ENCODE results near the gene RBM22.
A peak's percentile ranks its signal among the peaks of the same experiment; 100 is the strongest.

The RBM22 gene

DNA sequence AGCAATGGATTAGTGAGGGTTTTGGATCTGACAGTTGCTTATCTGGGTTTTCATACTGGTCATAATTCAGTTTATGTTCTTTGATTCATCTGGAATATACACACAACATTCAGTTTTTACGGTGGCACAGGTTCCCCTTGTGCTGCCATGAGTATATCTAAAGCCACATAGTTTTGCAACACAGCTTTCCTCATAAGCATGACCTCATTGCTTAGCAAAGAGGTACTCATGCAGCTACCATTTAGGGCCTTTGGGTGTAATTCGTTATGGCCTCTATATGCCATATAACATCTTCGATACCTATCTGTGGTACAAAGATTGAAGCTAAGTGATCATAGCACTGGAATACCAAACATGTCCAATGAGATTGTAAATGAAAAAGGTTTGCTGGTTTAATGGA is 2.9 kb upstream of the RBM22 start:
- TF ChIP-seq CTCF (IDR thresholded peaks at IDR 0.05; ENCODE audit: insufficient read depth, low read length, missing control alignments) = no peak
- ChIA-PET POLR2A (no interaction called here), CTCF (interaction anchor here (0.7 to 2.9 kb wide), 3 partner anchors 12 to 144 kb away, joined by 3 to 7 read pairs (median 3); no protein-coding TSS in a partner anchor)
- H3K4me3 ChIP-seq (ENCODE audit: low read depth, low read length) = no peak overlapping the region
- DNase-seq (ENCODE audit: low read depth, low spot score) = no peak

GRCh38 chr5:150700246-150700593 is 642 bp downstream of the RBM22 start:
- peak overlapping the region; percentile 96 for H3K4me3 ChIP-seq (ENCODE audit: low read depth, low read length)
- no peak for DNase-seq (ENCODE audit: low read depth, low spot score)
- ChIA-PET POLR2A (interaction anchor here (0.9 to 1.9 kb wide), 7 partner anchors 12 to 250 kb away, joined by 3 to 9 read pairs (median 4); partner anchors contain the start of genes DCTN4, SMIM3 and SYNPO), CTCF (interaction anchor here (0.9 to 5.9 kb wide), 34 partner anchors 8 to 241 kb away, joined by 3 to 93 read pairs (median 5); partner anchors contain the start of genes DCTN4 and MYOZ3)
- no peak for TF ChIP-seq CTCF (IDR thresholded peaks at IDR 0.05; ENCODE audit: insufficient read depth, low read length, missing control alignments)

DNA sequence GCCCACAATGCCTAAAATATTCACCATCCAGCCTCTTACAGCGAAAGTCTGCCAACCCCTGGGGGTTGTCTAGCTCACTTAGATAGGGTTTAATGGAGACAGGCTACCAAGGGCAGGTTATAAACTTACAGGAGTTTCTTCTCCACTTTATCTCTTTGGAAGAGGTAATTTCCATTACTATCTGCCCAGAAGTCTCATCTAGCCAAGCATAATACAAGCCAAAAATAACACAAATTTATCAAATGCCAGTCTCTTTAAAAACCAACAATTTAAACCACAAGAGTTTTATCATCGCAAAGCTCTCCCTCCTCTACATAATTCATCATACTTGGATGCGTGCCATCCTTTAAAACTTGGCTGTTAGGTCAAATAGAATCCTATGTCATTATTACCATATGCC is 6.2 kb downstream of the RBM22 start:
- POLR2A ChIA-PET = interaction anchor here (1.1 kb wide), 1 partner anchor 21 kb away, joined by 4 read pairs; no protein-coding TSS in a partner anchor
- H3K4me3 ChIP-seq (ENCODE audit: low read depth, low read length) = no peak overlapping the region
- no peak for DNase-seq (ENCODE audit: low read depth, low spot score)
- CTCF ChIA-PET = interaction anchor here (1.2 to 2.1 kb wide), 3 partner anchors 97 to 235 kb away, joined by 3 to 7 read pairs (median 3); no protein-coding TSS in a partner anchor
- no peak for TF ChIP-seq CTCF (IDR thresholded peaks at IDR 0.05; ENCODE audit: insufficient read depth, low read length, missing control alignments)

DNA sequence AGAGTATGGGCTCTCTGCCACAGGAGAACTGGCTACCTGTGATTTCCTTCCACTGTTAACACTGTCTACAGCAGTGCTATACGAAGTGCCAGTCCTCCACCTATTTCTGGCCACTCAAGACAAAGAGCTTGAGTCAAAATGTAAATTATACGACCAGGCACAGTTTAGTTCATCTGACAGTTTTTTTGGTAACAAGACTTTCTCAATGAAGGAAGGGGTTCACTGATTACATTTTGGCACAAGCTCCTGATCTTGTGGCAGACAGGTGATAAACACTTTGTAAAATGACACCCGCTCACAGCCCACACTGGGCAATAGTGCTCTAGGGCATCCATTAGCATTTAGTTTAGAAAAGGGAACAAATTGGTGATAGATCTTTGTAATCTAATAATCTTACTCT is 8.6 kb downstream of the RBM22 start:
- ChIA-PET POLR2A (no interaction called here), CTCF (interaction anchor here (0.9 to 2.5 kb wide), 2 partner anchors 8 to 11 kb away, joined by 3 to 11 read pairs; partner anchors contain the start of gene RBM22)
- no peak for DNase-seq (ENCODE audit: low read depth, low spot score)

GRCh38 chr5:150690760-150691159 is 10.1 kb downstream of the RBM22 start:
- POLR2A ChIA-PET = no interaction called here
- DNase-seq (ENCODE audit: low read depth, low spot score) = no peak
- no peak for TF ChIP-seq CTCF (IDR thresholded peaks at IDR 0.05; ENCODE audit: insufficient read depth, low read length, missing control alignments)
- CTCF ChIA-PET = interaction anchor here (1.1 to 2.5 kb wide), 3 partner anchors 10 to 14 kb away, joined by 3 to 13 read pairs (median 11); partner anchors contain the start of gene RBM22
- H3K4me3 ChIP-seq (ENCODE audit: low read depth, low read length) = no peak overlapping the region

More for the DNA sequence above, 8.6 kb downstream of the RBM22 start:
- H3K4me3 ChIP-seq (ENCODE audit: low read depth, low read length) = no peak overlapping the region
- TF ChIP-seq CTCF (IDR thresholded peaks at IDR 0.05; ENCODE audit: insufficient read depth, low read length, missing control alignments) = no peak

GRCh38 chr5:150689120-150689519 is 11.7 kb downstream of the RBM22 start:
- CTCF ChIA-PET = interaction anchor here (1.1 to 1.9 kb wide), 3 partner anchors 8 to 129 kb away, joined by 4 to 13 read pairs (median 4); partner anchors contain the start of gene RBM22
- POLR2A ChIA-PET = interaction anchor here (1.4 kb wide), 1 partner anchor 15 kb away, joined by 4 read pairs; no protein-coding TSS in a partner anchor
- no peak overlapping the region for H3K4me3 ChIP-seq (ENCODE audit: low read depth, low read length)

More at GRCh38 chr5:150689120-150689519, 11.7 kb downstream of the RBM22 start:
- DNase-seq (ENCODE audit: low read depth, low spot score) = no peak
- TF ChIP-seq CTCF (IDR thresholded peaks at IDR 0.05; ENCODE audit: insufficient read depth, low read length, missing control alignments) = no peak

Data from AG04449 (cell line).